Calu3 (cell line): Measurements from ENCODE around the gene GALNTL6. TPM values are rescaled to one million over a fixed set of nuclear protein-coding genes. Genes with fewer than 3 reads are reported as not detected.

Experiments used
- BruUV-seq: library from RNA; stranded (reverse); fragments of 400-500 nt; replicated peaks from 2 replicates; lab custom pipeline; 2021; lab: Mats Ljungman, UMichigan
- CTCF ChIA-PET: fragments of 300-600 bp; sonication (Branson Sonifier 250); formaldehyde crosslinking; loops from one replicate; lab custom pipeline; 2022; ENCODE audit warnings: antibody characterized with exemption; lab: Charles Lee
- DNase-seq: peaks from one replicate; pipeline ENCODE4 v3.0.0; 2022
- H3K27ac Mint-ChIP-seq: one replicate; pipeline ENCODE4 v1.8.0; 2022; ENCODE audit warnings: mixed read lengths; ENCODE audit not compliant: unreplicated experiment
- H3K27me3 Mint-ChIP-seq: one replicate; pipeline ENCODE4 v1.8.0; 2022; ENCODE audit warnings: mixed read lengths; ENCODE audit not compliant: unreplicated experiment
- H3K36me3 Mint-ChIP-seq: one replicate; pipeline ENCODE4 v1.8.0; 2022; ENCODE audit warnings: mild to moderate bottlenecking, moderate library complexity, mixed read lengths; ENCODE audit not compliant: insufficient read depth, unreplicated experiment
- H3K4me1 Mint-ChIP-seq: one replicate; pipeline ENCODE4 v1.8.0; 2022; ENCODE audit warnings: mild to moderate bottlenecking, low read depth, mixed read lengths; ENCODE audit not compliant: unreplicated experiment
- H3K4me3 Mint-ChIP-seq: one replicate; pipeline ENCODE4 v1.8.0; 2022; ENCODE audit warnings: mild to moderate bottlenecking, low read depth, moderate library complexity, mixed read lengths; ENCODE audit not compliant: unreplicated experiment
- H3K9me3 Mint-ChIP-seq: one replicate; pipeline ENCODE4 v1.8.0; 2022; ENCODE audit warnings: low read depth, mixed read lengths; ENCODE audit not compliant: unreplicated experiment
- intact Hi-C: fragments of 100-400 bp; cut with micrococcal nuclease; formaldehyde crosslinking; loops from one replicate; pipeline ENCODE4 v1.10.0; 2022; ENCODE audit not compliant: unreplicated experiment
- total RNA-seq: library from RNA; stranded (reverse); gene quantifications from 2 replicates; pipeline ENCODE4 v1.2.3, GENCODE V29; 2022
- TF ChIP-seq, protein P1 (sequence below): fragments of 200-600 bp; IDR thresholded peaks from one replicate; pipeline ENCODE4 v1.8.0; 2022; ENCODE audit warnings: antibody characterized with exemption; ENCODE audit not compliant: unreplicated experiment

Gene GALNTL6
- total RNA-seq, 1 experiment from 2014 or later, result not detected

GRCh38 chr4:172220679-172221078 is 407.5 kb downstream of the GALNTL6 start:
- TF ChIP-seq, protein P1, sequence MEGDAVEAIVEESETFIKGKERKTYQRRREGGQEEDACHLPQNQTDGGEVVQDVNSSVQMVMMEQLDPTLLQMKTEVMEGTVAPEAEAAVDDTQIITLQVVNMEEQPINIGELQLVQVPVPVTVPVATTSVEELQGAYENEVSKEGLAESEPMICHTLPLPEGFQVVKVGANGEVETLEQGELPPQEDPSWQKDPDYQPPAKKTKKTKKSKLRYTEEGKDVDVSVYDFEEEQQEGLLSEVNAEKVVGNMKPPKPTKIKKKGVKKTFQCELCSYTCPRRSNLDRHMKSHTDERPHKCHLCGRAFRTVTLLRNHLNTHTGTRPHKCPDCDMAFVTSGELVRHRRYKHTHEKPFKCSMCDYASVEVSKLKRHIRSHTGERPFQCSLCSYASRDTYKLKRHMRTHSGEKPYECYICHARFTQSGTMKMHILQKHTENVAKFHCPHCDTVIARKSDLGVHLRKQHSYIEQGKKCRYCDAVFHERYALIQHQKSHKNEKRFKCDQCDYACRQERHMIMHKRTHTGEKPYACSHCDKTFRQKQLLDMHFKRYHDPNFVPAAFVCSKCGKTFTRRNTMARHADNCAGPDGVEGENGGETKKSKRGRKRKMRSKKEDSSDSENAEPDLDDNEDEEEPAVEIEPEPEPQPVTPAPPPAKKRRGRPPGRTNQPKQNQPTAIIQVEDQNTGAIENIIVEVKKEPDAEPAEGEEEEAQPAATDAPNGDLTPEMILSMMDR, result no peak
- intact Hi-C loops, result no loop called here
- no peaks in the 10 kb centered on the region for H3K4me1 Mint-ChIP-seq
- CTCF ChIA-PET, result no interaction called here
- H3K36me3 Mint-ChIP-seq, result no peaks in the 10 kb centered on the region
- no peak for DNase-seq
- no peaks in the 10 kb centered on the region for H3K9me3 Mint-ChIP-seq
- H3K27me3 Mint-ChIP-seq, result no peaks in the 10 kb centered on the region
- H3K4me3 Mint-ChIP-seq, result no peak overlapping the region
- no peak overlapping the region for H3K27ac Mint-ChIP-seq
- BruUV-seq, result no TSS peak

- Mint-ChIP-seq H3K36me3 (no peaks in the 10 kb centered on the region), H3K4me1 (no peaks in the 10 kb centered on the region), H3K9me3 (no peaks in the 10 kb centered on the region), H3K27ac (no peak overlapping the region), H3K4me3 (no peak overlapping the region), H3K27me3 (no peaks in the 10 kb centered on the region)
- TF ChIP-seq, protein P1, result no peak
- CTCF ChIA-PET, result interaction anchor here (0.7 kb wide), 2 partner anchors 289 to 530 kb away, joined by 3 to 5 read pairs; no protein-coding TSS in a partner anchor
- BruUV-seq, result no TSS peak
- no peak for DNase-seq
- intact Hi-C loops, result no loop called here
These were observed 412.3 kb downstream of the GALNTL6 start for GRCh38 chr4:172225457-172225856.

DNA sequence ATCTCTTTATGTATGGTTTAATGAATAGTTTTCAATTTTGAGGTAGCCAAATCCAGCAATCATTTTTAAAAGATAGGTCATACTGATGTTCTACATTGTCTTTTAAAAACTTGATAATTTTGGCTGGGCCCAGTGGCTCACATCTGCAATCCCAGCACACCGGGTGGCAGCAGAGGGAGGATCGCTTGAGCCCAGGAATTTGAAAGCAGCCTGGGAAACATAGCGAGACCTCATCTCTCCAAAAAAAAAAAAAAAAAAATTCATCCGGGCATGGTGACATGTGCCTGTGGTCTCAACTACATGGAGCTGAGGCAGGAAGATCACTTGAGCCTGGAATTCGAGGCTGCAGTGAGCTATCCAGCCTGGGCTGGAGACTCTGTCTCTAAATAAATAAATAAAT is 419.8 kb downstream of the GALNTL6 start:
- no peaks in the 10 kb centered on the region for H3K9me3 Mint-ChIP-seq
- H3K27me3 Mint-ChIP-seq, result no peaks in the 10 kb centered on the region
- CTCF ChIA-PET, result interaction anchor here (0.5 kb wide), 1 partner anchor 592 kb away, joined by 5 read pairs; no protein-coding TSS in a partner anchor
- BruUV-seq, result no TSS peak
- no peaks in the 10 kb centered on the region for H3K4me1 Mint-ChIP-seq
- no peak for DNase-seq
- TF ChIP-seq, protein P1, result no peak
- intact Hi-C loops, result loop anchor here (5.0 kb wide), 1 partner anchor 599 kb away; no protein-coding TSS in a partner anchor
- H3K27ac Mint-ChIP-seq, result no peak overlapping the region
- no peaks in the 10 kb centered on the region for H3K36me3 Mint-ChIP-seq
- no peak overlapping the region for H3K4me3 Mint-ChIP-seq

- H3K4me1 Mint-ChIP-seq, result no peaks in the 10 kb centered on the region
- no TSS peak for BruUV-seq
- intact Hi-C loops, result no loop called here
- H3K4me3 Mint-ChIP-seq, result no peak overlapping the region
- no peak overlapping the region for H3K27ac Mint-ChIP-seq
- TF ChIP-seq, protein P1, result no peak
- peaks cover 3% of the 10 kb centered on the region for H3K9me3 Mint-ChIP-seq
- H3K27me3 Mint-ChIP-seq, result no peaks in the 10 kb centered on the region
- H3K36me3 Mint-ChIP-seq, result no peaks in the 10 kb centered on the region
- CTCF ChIA-PET, result no interaction called here
- no peak for DNase-seq
These were observed 430.3 kb downstream of the GALNTL6 start for GRCh38 chr4:172243551-172243950.
